SH-SY5Y (cell line): ENCODE results near the gene CD276.

Experiments used
- GATA2 ChIP-seq: IDR thresholded peaks from 2 replicates; pipeline ENCODE4 v1.6.1; 2011; ENCODE audit warnings: mild to moderate bottlenecking, low read depth, low read length
- GATA3 ChIP-seq: IDR thresholded peaks from 2 replicates; pipeline ENCODE4 v1.6.1; 2011; ENCODE audit warnings: low read depth, mild to moderate bottlenecking, low read length, moderate library complexity

GRCh38 chr15:73678498-73678897 lies 5.7 kb upstream of the CD276 start:
- TF ChIP-seq GATA2 (no peak), GATA3 (no peak)
